Caki2 (cell line): Measurements from ENCODE around the gene STRIP1. TPM values are rescaled to one million over a fixed set of nuclear protein-coding genes. Genes with fewer than 3 reads are reported as not detected.
"Not testable (repeated sequence)": the region's sequence is repeated elsewhere in the genome, so short reads cannot be mapped to it uniquely, and the experiment has no call there.

Experiments used
- DNase-seq: peaks from one replicate; pipeline ENCODE4 v3.0.0-alpha.2; 2015; ENCODE audit warnings: low read depth
- in situ Hi-C: cut with HindIII; loops from 2 replicates; pipeline ENCODE4 v1.10.0; 2016; ENCODE audit warnings: low sequenced_read_pairs, low pct_unique_long_range_greater_than_20kb, mixed read lengths
- total RNA-seq: library from RNA; depleted of rRNA; stranded (reverse); fragments of >200 nt; shearing (Covaris generic); gene quantifications from 2 replicates; pipeline ENCODE4 v1.2.3, GENCODE V29; 2014; ENCODE audit warnings: low replicate concordance

The STRIP1 gene
- total RNA-seq, 1 experiment from 2014 or later, result 16.5 TPM

- in situ Hi-C loops, result no loop called here
- DNase-seq, result no peak
Measured at GRCh38 chr1:110061341-110061740, 26.9 kb downstream of the STRIP1 start.

- no peak for DNase-seq
- in situ Hi-C loops, result no loop called here
Measured at GRCh38 chr1:110062612-110063011, 28.2 kb downstream of the STRIP1 start.

- in situ Hi-C loops, result no loop called here
- DNase-seq, result no peak
Measured at GRCh38 chr1:110063781-110064180, 29.4 kb downstream of the STRIP1 start.

- in situ Hi-C loops, result no loop called here
Measured at GRCh38 chr1:110064576-110065337, 30.3 kb downstream of the STRIP1 start.

GRCh38 chr1:110065841-110066240 is 31.4 kb downstream of the STRIP1 start:
- DNase-seq, result no peak
- in situ Hi-C loops, result no loop called here

More at GRCh38 chr1:110064576-110065337, 30.3 kb downstream of the STRIP1 start:
- DNase-seq, result no peak

- DNase-seq, result no peak
- in situ Hi-C loops, result no loop called here
Measured at GRCh38 chr1:110067479-110067892, 33.1 kb downstream of the STRIP1 start.

- no peak for DNase-seq
- in situ Hi-C loops, result no loop called here
Measured at GRCh38 chr1:110067893-110068645, 33.6 kb downstream of the STRIP1 start.

GRCh38 chr1:110068646-110069403 is 34.4 kb downstream of the STRIP1 start:
- no peak for DNase-seq
- in situ Hi-C loops, result no loop called here

GRCh38 chr1:110069404-110070281 is 35.2 kb downstream of the STRIP1 start:
- no peak for DNase-seq
- in situ Hi-C loops, result no loop called here

- no peak for DNase-seq
- in situ Hi-C loops, result no loop called here
Measured at GRCh38 chr1:110070282-110070669, 35.9 kb downstream of the STRIP1 start.

GRCh38 chr1:110070671-110071242 is 36.3 kb downstream of the STRIP1 start, which contains the start of gene ALX3:
Gene ALX3 (minus strand): TSS chr1:110070672. CDS start chr1:110070612, 60 bp downstream.
- no peak for DNase-seq
- in situ Hi-C loops, result no loop called here

- in situ Hi-C loops, result no loop called here
- no peak for DNase-seq
Measured at GRCh38 chr1:110074166-110074565, 39.7 kb downstream of the STRIP1 start.

- no peak for DNase-seq
- in situ Hi-C loops, result no loop called here
Measured at GRCh38 chr1:110076789-110077500, 42.5 kb downstream of the STRIP1 start.

- DNase-seq, in situ Hi-C loops: not testable (repeated sequence)
Measured at GRCh38 chr1:110079995-110080394, 45.6 kb downstream of the STRIP1 start.

GRCh38 chr1:110081061-110081460 is 46.6 kb downstream of the STRIP1 start:
- no peak for DNase-seq
- in situ Hi-C loops, result no loop called here

GRCh38 chr1:110082477-110082876 is 48.1 kb downstream of the STRIP1 start:
- in situ Hi-C loops, result no loop called here
- no peak for DNase-seq
